ENCODE results near the gene TUB. TPM values are rescaled to one million over a fixed set of nuclear protein-coding genes. Genes with fewer than 3 reads are reported as not detected.

TUB gene
- polyA plus RNA-seq, 1 of the 3 experiments (the other 2 are of a cell fraction) = 11.3 TPM

GRCh38 chr11:8085011-8085645 is 4.1 kb downstream of the TUB start (continued):
- TF ChIP-seq USF1 (IDR thresholded peaks at IDR 0.05; ENCODE audit: borderline replicate concordance, low read depth) = no peak

DNA sequence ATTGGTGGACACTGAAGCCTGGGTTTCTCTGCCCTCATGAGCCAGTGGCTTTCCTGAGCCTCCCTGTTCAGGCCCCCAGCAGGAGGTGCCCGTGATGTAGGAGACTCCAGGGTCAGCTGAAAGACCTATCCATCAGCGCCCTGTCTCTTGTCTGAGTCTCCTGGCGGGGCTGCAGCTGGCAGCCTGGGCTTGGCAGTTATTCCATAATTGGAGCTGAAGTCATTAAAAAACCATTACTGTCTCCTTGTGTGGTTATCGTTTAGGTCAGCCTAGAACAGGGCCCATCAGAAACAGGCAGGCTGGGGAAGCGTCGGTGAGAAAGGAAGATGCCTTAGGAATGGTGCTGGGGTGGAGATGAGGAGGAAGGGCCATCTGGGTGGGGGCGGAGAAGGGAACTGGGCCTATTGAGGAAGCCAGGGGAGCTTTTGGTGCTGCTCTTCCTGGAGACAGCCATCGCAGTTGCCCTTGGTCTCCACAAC is 5.0 kb downstream of the TUB start:
- Histone ChIP-seq H3F3A (replicated peaks; ENCODE audit: insufficient read depth) (no peaks in the 10 kb centered on the region), H3K79me2 (ENCODE audit: insufficient read depth) (0 out of 2 replicates have a peak, but pooled peaks cover 2% of the 10 kb centered on the region), H3K4me2 (peak overlapping the region; percentile 19; the same call in 1 of the 2 replicates), H3K36me3 (replicated peaks in 1 of 2; ENCODE audit: control insufficient read depth in 1 of 2, insufficient read depth in 2 of 2, low read length in 1 of 2) (peaks cover 0 to 2% of the 10 kb centered on the region in 2 experiments), H3K9me3 (no peaks in the 10 kb centered on the region), H3K9me2 (no peaks in the 10 kb centered on the region), H4K20me1 (ENCODE audit: insufficient read depth) (peaks cover 39% of the 10 kb centered on the region), H3K9ac (no peak overlapping the region), H3K27me3 (ENCODE audit: insufficient read depth) (no peaks in the 10 kb centered on the region), H3K4me3 (ENCODE audit: low read depth in 2 of 2, low read length in 1 of 2) (no peak overlapping the region; a peak in 1 of 4 replicates), H3K27ac (ENCODE audit: low read depth in 2 of 2, low read length in 1 of 2) (peak overlapping the region; percentile 28 to 92; a peak in 3 of 4 replicates), H2AFZ (ENCODE audit: low read depth) (no peak overlapping the region), H3K4me1 (ENCODE audit: control insufficient read depth in 1 of 2, insufficient read depth in 2 of 2, low read depth in 1 of 2, low read length in 1 of 2) (peaks cover 19 to 93% of the 10 kb centered on the region in 2 experiments; a peak in 3 of 4 replicates)
- ChIA-PET CTCF (interaction anchor here (0.6 to 26.8 kb wide), 11 partner anchors 9 to 152 kb away, joined by 3 to 620 read pairs (median 5); no protein-coding TSS in a partner anchor), POLR2A (interaction anchor here (1.1 to 2.2 kb wide), 6 partner anchors 13 to 79 kb away, joined by 3 to 14 read pairs (median 4); no protein-coding TSS in a partner anchor)
- no peak for TF ChIP-seq RFX5 (IDR thresholded peaks at IDR 0.05; ENCODE audit: low read length)
- TF ChIP-seq TEAD4 (IDR thresholded peaks at IDR 0.05; ENCODE audit: borderline replicate concordance, insufficient read depth) = no peak
- peak; percentile 73 for TF ChIP-seq MXI1 (IDR thresholded peaks at IDR 0.05; ENCODE audit: low read depth, low read length)
- no peak for TF ChIP-seq TAF1 (IDR thresholded peaks at IDR 0.05; ENCODE audit: borderline replicate concordance, low read depth, low read length)
- peak; percentile 9; the same call in 1 of the 2 replicates for TF ChIP-seq SMC3 (IDR thresholded peaks at IDR 0.05; ENCODE audit: low read depth, low read length)
- TF ChIP-seq, protein P1, sequence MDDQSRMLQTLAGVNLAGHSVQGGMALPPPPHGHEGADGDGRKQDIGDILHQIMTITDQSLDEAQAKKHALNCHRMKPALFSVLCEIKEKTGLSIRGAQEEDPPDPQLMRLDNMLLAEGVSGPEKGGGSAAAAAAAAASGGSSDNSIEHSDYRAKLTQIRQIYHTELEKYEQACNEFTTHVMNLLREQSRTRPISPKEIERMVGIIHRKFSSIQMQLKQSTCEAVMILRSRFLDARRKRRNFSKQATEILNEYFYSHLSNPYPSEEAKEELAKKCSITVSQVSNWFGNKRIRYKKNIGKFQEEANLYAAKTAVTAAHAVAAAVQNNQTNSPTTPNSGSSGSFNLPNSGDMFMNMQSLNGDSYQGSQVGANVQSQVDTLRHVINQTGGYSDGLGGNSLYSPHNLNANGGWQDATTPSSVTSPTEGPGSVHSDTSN (IDR thresholded peaks at IDR 0.05) = peak; percentile 55
- TF ChIP-seq CHD2 (IDR thresholded peaks at IDR 0.05; ENCODE audit: low read length, partially characterized antibody) = peak; percentile 47
- peak; percentile 43 for TF ChIP-seq RAD21 (IDR thresholded peaks at IDR 0.05; ENCODE audit: low read length)
- peak; percentile 77 for TF ChIP-seq RCOR1 (IDR thresholded peaks at IDR 0.05; ENCODE audit: low read length)
- peak in 1 of 2 experiments; percentile 94; a peak in 3 of 4 replicates for TF ChIP-seq EP300 (IDR thresholded peaks at IDR 0.05; ENCODE audit: borderline replicate concordance in 1 of 2, low read depth in 1 of 2, low read length in 1 of 2)
- TF ChIP-seq SIN3A (IDR thresholded peaks at IDR 0.05; ENCODE audit: borderline replicate concordance, low read depth, low read length) = no peak
- peak; percentile 51; the same call in 1 of the 2 replicates for TF ChIP-seq TCF12 (IDR thresholded peaks at IDR 0.05)
- peak; percentile 66 for TF ChIP-seq GATA2 (CRISPR knock-in tag; IDR thresholded peaks at IDR 0.05)
- TF ChIP-seq NRF1 (IDR thresholded peaks at IDR 0.05; ENCODE audit: low read depth, low read length) = peak; percentile 2; the same call in 1 of the 2 replicates
- DNase-seq = peak; percentile 89
- 41% methylated on average over 8 of the region's 8 CpGs for WGBS (ENCODE audit: low lambda C conversion rate)

Data from SK-N-SH (cell line).